ENCODE measurements around the gene APOBEC3G. TPM values are rescaled to one million over a fixed set of nuclear protein-coding genes. Genes with fewer than 3 reads are reported as not detected.

APOBEC3G gene
- total and polyA plus RNA-seq, 9 donors = 13.2 to 36.5 (median 24.7) TPM

- intact Hi-C loops (cut with DNase I) = no loop called here
- 80 to 89% (median 87%) methylated on average over 9 of the region's 9 CpGs for WGBS, 3 donors
These were observed 3.1 kb downstream of the APOBEC3G start for GRCh38 chr22:39080052-39080762.

GRCh38 chr22:39081016-39081415 lies 3.9 kb downstream of the APOBEC3G start:
- intact Hi-C loops (cut with DNase I) = no loop called here
- H3K4me3 ChIP-seq = no peak overlapping the region
- H3K36me3 ChIP-seq = no peaks in the 10 kb centered on the region
- DNase-seq = no peak
- H3K9me3 ChIP-seq = no peaks in the 10 kb centered on the region
- WGBS, 3 donors = 80 to 84% (median 83%) methylated on average over 12 of the region's 12 CpGs
- no peaks in the 10 kb centered on the region for H3K27me3 ChIP-seq
- peaks cover 13% of the 10 kb centered on the region for H3K4me1 ChIP-seq (ENCODE audit: insufficient read depth)
- TF ChIP-seq CTCF (IDR thresholded peaks at IDR 0.05) (no peak), POLR2A (IDR thresholded peaks at IDR 0.05) (no peak), EP300 (IDR thresholded peaks at IDR 0.05) (no peak)
- H3K27ac ChIP-seq = no peak overlapping the region

More at GRCh38 chr22:39080052-39080762, 3.1 kb downstream of the APOBEC3G start:
- no peak for DNase-seq
- TF ChIP-seq POLR2A (IDR thresholded peaks at IDR 0.05) (no peak), EP300 (IDR thresholded peaks at IDR 0.05) (no peak), CTCF (IDR thresholded peaks at IDR 0.05) (no peak)
- no peak overlapping the region for H3K27ac ChIP-seq
- H3K9me3 ChIP-seq = no peaks in the 10 kb centered on the region
- H3K4me1 ChIP-seq (ENCODE audit: insufficient read depth) = peaks cover 13% of the 10 kb centered on the region
- no peaks in the 10 kb centered on the region for H3K36me3 ChIP-seq
- H3K27me3 ChIP-seq = no peaks in the 10 kb centered on the region
- H3K4me3 ChIP-seq = no peak overlapping the region

GRCh38 chr22:39081598-39081997 lies 4.5 kb downstream of the APOBEC3G start:
- Histone ChIP-seq H3K27me3 (no peaks in the 10 kb centered on the region), H3K4me3 (no peak overlapping the region), H3K4me1 (ENCODE audit: insufficient read depth) (peaks cover 13% of the 10 kb centered on the region), H3K9me3 (no peaks in the 10 kb centered on the region), H3K36me3 (no peaks in the 10 kb centered on the region), H3K27ac (no peak overlapping the region)
- intact Hi-C loops (cut with DNase I) = no loop called here
- DNase-seq = no peak
- TF ChIP-seq CTCF (IDR thresholded peaks at IDR 0.05) = no peak
- no peak for TF ChIP-seq EP300 (IDR thresholded peaks at IDR 0.05)
- no peak for TF ChIP-seq POLR2A (IDR thresholded peaks at IDR 0.05)
- WGBS, 3 donors = 70 to 81% (median 75%) methylated on average over 8 of the region's 8 CpGs

- 81 to 87% (median 84%) methylated on average over 13 to 14 of the region's 14 CpGs for WGBS, 3 donors
- intact Hi-C loops (cut with DNase I) = no loop called here
- Histone ChIP-seq H3K27ac (no peak overlapping the region), H3K27me3 (no peaks in the 10 kb centered on the region), H3K9me3 (no peaks in the 10 kb centered on the region), H3K36me3 (no peaks in the 10 kb centered on the region), H3K4me3 (no peak overlapping the region), H3K4me1 (ENCODE audit: insufficient read depth) (peaks cover 1% of the 10 kb centered on the region)
- no peak for DNase-seq
- no peak for TF ChIP-seq CTCF (IDR thresholded peaks at IDR 0.05)
- TF ChIP-seq POLR2A (IDR thresholded peaks at IDR 0.05) = no peak
- no peak for TF ChIP-seq EP300 (IDR thresholded peaks at IDR 0.05)
These were observed 6.4 kb downstream of the APOBEC3G start for GRCh38 chr22:39083212-39084165.

All from ovary (tissue), 9 donors.